Sigmoid colon (tissue), 7 donors: ENCODE results near the gene ESR1. TPM values are rescaled to one million over a fixed set of nuclear protein-coding genes. Genes with fewer than 3 reads are reported as not detected.
A peak's percentile ranks its signal among the peaks of the same experiment; 100 is the strongest.

Source experiments
- DNase-seq: peaks from one replicate; pipeline ENCODE4 v3.0.0-alpha.2; 2019
- H3K27ac ChIP-seq, 4 donors: fragments of 200-600 bp; sonication (generic); one replicate each; pipeline ENCODE4 v1.5.1; 2016 to 2019; ENCODE audit warnings: mild to moderate bottlenecking in 1 of 4
- H3K27me3 ChIP-seq, 3 donors: fragments of 200-600 bp; sonication (generic); one replicate each; pipeline ENCODE4 v1.5.1; 2019; ENCODE audit warnings: mild to moderate bottlenecking in 1 of 3
- H3K36me3 ChIP-seq, 4 donors: fragments of 200-600 bp; sonication (generic); one replicate each; pipeline ENCODE4 v1.5.1; 2016 to 2019
- H3K4me1 ChIP-seq, 4 donors: fragments of 200-600 bp; sonication (generic); one replicate each; pipeline ENCODE4 v1.5.1; 2017 to 2019
- H3K4me3 ChIP-seq, 4 donors: fragments of 200-600 bp; sonication (generic); one replicate each; pipeline ENCODE4 v1.5.1; 2017 to 2019; ENCODE audit warnings: mild to moderate bottlenecking in 2 of 4, moderate library complexity in 1 of 4
- H3K9me3 ChIP-seq, 4 donors: fragments of 200-600 bp in 3 of 4; sonication (generic) in 3 of 4; one replicate each; pipeline versions ENCODE4 v1.5.1 to v1.6.1; 2013 to 2019
- CTCF ChIP-seq, 4 experiments: fragments of 450-650 bp in 3 of 4; fragments of 200-600 bp in 1 of 4; IDR thresholded peaks; one replicate each; pipeline ENCODE4 v1.5.1; 2016 to 2019; ENCODE audit warnings: antibody characterized with exemption in 4 of 4, mild to moderate bottlenecking in 3 of 4, moderate library complexity in 2 of 4
- EP300 ChIP-seq, 4 donors: sonication (generic); formaldehyde crosslinking; IDR thresholded peaks; one replicate each; pipeline ENCODE4 v1.6.1; 2017; ENCODE audit warnings: antibody characterized with exemption in 4 of 4
- POLR2A ChIP-seq, 2 donors: fragments of 450-650 bp; IDR thresholded peaks; one replicate each; pipeline ENCODE4 v1.6.1; 2016; ENCODE audit warnings: antibody characterized with exemption in 2 of 2, mild to moderate bottlenecking in 2 of 2, moderate library complexity in 2 of 2
- POLR2AphosphoS5 ChIP-seq, 4 donors: sonication (generic); formaldehyde crosslinking; IDR thresholded peaks; one replicate each; pipeline ENCODE4 v1.6.1; 2017; ENCODE audit warnings: antibody characterized with exemption in 4 of 4
- WGBS, 2 donors: extraction: QIAGEN DNeasy Blood & Tissue Kit; methylation state at CpG; one replicate each; pipeline ENCODE4 v1.1.7; 2013; 5-methylcytosine and 5-hydroxymethylcytosine counted together
- intact Hi-C: fragments of 100-400 bp; cut with DNase I; formaldehyde crosslinking; loops from one replicate; pipeline ENCODE4 v1.15.1; 2023
- polyA plus RNA-seq, 3 donors: library from polyadenylated mRNA; stranded (reverse); fragments of 200-250 nt; gene quantifications; one replicate each; pipeline ENCODE4 v1.2.3, GENCODE V29; 2013
- total RNA-seq, 4 donors: library from RNA; depleted of rRNA; stranded (reverse); fragments of >200 nt; gene quantifications; one replicate each; pipeline ENCODE4 v1.1.0, GENCODE V29; 2016
- donor health status: healthy with polysubstance abuse.
- donor health status: Bipolar disorder and iron deficiency.
- donor health status: healthy.

The ESR1 gene
- total and polyA plus RNA-seq, 7 donors = under 0.01 to 2.2 (median 0.91) TPM; not detected in 1

- Histone ChIP-seq H3K4me3 (no peak overlapping the region), H3K4me1 (peaks cover 0 to 5% (median 4%) of the 10 kb centered on the region in 4 donors), H3K9me3 (no peaks in the 10 kb centered on the region), H3K36me3 (no peaks in the 10 kb centered on the region), H3K27ac (no peak overlapping the region), H3K27me3 (no peaks in the 10 kb centered on the region)
- TF ChIP-seq POLR2A (IDR thresholded peaks at IDR 0.05) = no peak
- no peak for TF ChIP-seq CTCF (IDR thresholded peaks at IDR 0.05)
- TF ChIP-seq EP300 (IDR thresholded peaks at IDR 0.05) = no peak
- TF ChIP-seq POLR2AphosphoS5 (IDR thresholded peaks at IDR 0.05) = no peak
- no peak for DNase-seq
- intact Hi-C loops = no loop called here
- WGBS, 2 donors = 81 to 87% methylated on average over 4 of the region's 4 CpGs
Measured at GRCh38 chr6:152091851-152092341, 284.4 kb downstream of the ESR1 start.

DNA sequence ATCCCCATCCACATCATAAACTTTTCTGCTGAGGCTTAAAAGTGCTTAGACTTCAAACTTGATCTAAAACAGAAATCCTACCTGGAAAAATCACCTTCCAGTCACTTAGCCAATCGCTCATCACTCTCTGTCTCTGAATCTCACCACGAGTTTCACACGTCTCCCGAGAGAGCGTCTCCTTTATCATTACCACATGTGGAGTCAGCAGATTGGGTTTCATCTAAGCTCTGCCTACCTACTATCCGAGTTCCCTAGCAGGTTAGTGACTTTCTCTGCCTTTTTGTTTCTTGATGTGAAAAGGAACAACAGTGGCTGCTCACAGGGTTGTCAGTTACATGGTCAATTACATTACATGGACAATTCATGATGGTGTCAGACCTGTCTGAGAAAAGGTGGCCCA lies 286.2 kb downstream of the ESR1 start:
- DNase-seq = no peak
- TF ChIP-seq CTCF (IDR thresholded peaks at IDR 0.05) (no peak), POLR2A (IDR thresholded peaks at IDR 0.05) (no peak), EP300 (IDR thresholded peaks at IDR 0.05) (no peak), POLR2AphosphoS5 (IDR thresholded peaks at IDR 0.05) (no peak)
- intact Hi-C loops = no loop called here
- H3K4me1 ChIP-seq = peaks cover 0 to 9% (median 4%) of the 10 kb centered on the region in 4 donors
- no peaks in the 10 kb centered on the region for H3K27me3 ChIP-seq
- H3K27ac ChIP-seq = no peak overlapping the region
- 79% methylated on average over 6 of the region's 6 CpGs for WGBS, 2 donors
- no peaks in the 10 kb centered on the region for H3K9me3 ChIP-seq
- H3K4me3 ChIP-seq = no peak overlapping the region
- no peaks in the 10 kb centered on the region for H3K36me3 ChIP-seq

DNA sequence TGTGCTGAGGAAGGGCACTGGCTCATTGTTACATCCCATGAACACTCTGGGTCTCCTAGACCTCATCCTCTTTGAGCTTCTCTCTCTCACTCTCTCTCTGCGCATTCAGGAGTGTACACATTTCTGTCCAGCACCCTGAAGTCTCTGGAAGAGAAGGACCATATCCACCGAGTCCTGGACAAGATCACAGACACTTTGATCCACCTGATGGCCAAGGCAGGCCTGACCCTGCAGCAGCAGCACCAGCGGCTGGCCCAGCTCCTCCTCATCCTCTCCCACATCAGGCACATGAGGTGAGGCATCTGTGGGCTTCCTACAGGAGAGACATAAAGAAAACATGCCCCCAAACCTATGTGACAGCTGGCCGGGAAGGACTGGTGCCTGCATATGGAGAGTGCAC lies 286.8 kb downstream of the ESR1 start:
- Histone ChIP-seq H3K4me3 (no peak overlapping the region), H3K27me3 (no peaks in the 10 kb centered on the region), H3K36me3 (no peaks in the 10 kb centered on the region), H3K27ac (no peak overlapping the region), H3K9me3 (no peaks in the 10 kb centered on the region), H3K4me1 (peaks cover 0 to 9% (median 4%) of the 10 kb centered on the region in 4 donors)
- no peak for DNase-seq
- WGBS, 2 donors = 84 to 91% methylated on average over 4 of the region's 4 CpGs
- no peak for TF ChIP-seq POLR2AphosphoS5 (IDR thresholded peaks at IDR 0.05)
- TF ChIP-seq EP300 (IDR thresholded peaks at IDR 0.05) = no peak
- TF ChIP-seq CTCF (IDR thresholded peaks at IDR 0.05) = no peak
- no peak for TF ChIP-seq POLR2A (IDR thresholded peaks at IDR 0.05)
- intact Hi-C loops = no loop called here

DNA sequence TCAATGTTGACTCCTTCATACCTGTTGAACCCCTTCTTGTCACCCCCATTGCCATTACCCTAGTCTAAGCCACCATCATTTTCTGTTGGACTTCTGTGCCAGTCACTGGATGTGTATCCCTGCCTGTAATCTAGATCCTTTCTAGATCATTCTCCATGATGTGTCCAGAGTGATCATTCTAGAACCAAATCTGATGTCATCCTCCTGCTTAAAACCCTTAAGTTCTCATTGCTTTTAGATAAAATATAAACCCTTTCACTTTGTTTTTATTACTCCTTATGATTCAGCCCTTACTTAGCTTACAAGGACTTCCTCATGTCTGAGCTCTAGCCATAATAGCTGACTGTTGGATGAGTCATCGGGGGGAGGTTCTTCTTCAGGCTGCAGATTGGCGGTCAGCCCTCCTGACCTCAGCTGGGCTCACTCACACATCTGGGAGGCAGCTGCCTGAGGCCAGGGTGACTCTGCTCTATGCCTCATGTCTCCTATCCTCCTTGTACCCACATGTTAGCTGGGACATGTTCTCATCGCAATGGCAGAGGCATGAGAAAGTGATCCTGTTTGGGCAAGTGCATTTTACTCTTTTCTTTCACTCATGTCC lies 287.6 kb downstream of the ESR1 start:
- DNase-seq = peak; percentile 85
- peaks cover 0 to 14% (median 4%) of the 10 kb centered on the region in 4 donors for H3K4me1 ChIP-seq
- H3K4me3 ChIP-seq = no peak overlapping the region
- no peaks in the 10 kb centered on the region for H3K36me3 ChIP-seq
- WGBS, 2 donors = 48 to 75% methylated on average over 3 of the region's 3 CpGs
- intact Hi-C loops = no loop called here
- no peaks in the 10 kb centered on the region for H3K27me3 ChIP-seq
- TF ChIP-seq POLR2AphosphoS5 (IDR thresholded peaks at IDR 0.05) = peak in 2 of 4 donors; percentile 27 to 69
- no peak for TF ChIP-seq EP300 (IDR thresholded peaks at IDR 0.05)
- TF ChIP-seq POLR2A (IDR thresholded peaks at IDR 0.05) = no peak
- no peak for TF ChIP-seq CTCF (IDR thresholded peaks at IDR 0.05)
- H3K9me3 ChIP-seq = no peaks in the 10 kb centered on the region
- H3K27ac ChIP-seq = peak overlapping the region; percentile 17 to 59 (median 41)
